ENCODE data around the gene CNTN5. TPM values are rescaled to one million over a fixed set of nuclear protein-coding genes. Genes with fewer than 3 reads are reported as not detected.
A peak's percentile ranks its signal among the peaks of the same experiment; 100 is the strongest.

The CNTN5 gene
- total RNA-seq, 1 donor from 2014 or later: not detected

- TF ChIP-seq CTCF (IDR thresholded peaks at IDR 0.05): no peak
- Histone ChIP-seq H3K27ac (no peak overlapping the region), H3K27me3 (no peaks in the 10 kb centered on the region), H3K4me1 (no peaks in the 10 kb centered on the region), H3K9me3 (no peaks in the 10 kb centered on the region), H3K36me3 (no peaks in the 10 kb centered on the region), H3K4me3 (no peak overlapping the region)
- DNase-seq (no peak), ATAC-seq (no peak)
- intact Hi-C loops (cut with DNase I): no loop called here
Observed at GRCh38 chr11:99682646-99683045, 661.9 kb downstream of the CNTN5 start.

DNA sequence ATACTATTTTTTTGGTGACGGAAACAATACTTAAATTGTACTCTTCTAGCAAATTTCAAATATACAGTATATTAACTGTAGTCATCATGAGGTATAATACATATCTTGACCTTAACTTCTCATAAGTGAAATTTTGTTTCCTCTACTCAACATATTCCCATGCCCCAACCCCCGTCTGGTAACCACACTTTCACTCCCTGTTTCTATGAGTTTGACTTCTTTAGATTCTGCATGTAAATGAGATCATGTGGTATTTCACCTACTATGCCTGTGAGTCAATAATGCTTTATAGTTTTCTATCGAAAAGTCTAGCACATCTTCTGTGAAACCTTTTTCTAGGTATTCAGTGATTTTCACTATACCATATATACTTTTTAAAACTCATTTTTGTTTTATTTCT, 663.2 kb downstream of the CNTN5 start:
- Histone ChIP-seq H3K27me3 (no peaks in the 10 kb centered on the region), H3K9me3 (no peaks in the 10 kb centered on the region), H3K27ac (no peak overlapping the region), H3K36me3 (no peaks in the 10 kb centered on the region), H3K4me3 (no peak overlapping the region), H3K4me1 (no peaks in the 10 kb centered on the region)
- no peak for ATAC-seq
- no peak for DNase-seq
- TF ChIP-seq CTCF (IDR thresholded peaks at IDR 0.05): no peak
- intact Hi-C loops (cut with DNase I): no loop called here

GRCh38 chr11:99686838-99687237, 666.1 kb downstream of the CNTN5 start:
- no peak overlapping the region for H3K27ac ChIP-seq
- DNase-seq (no peak), ATAC-seq (no peak)
- no peaks in the 10 kb centered on the region for H3K9me3 ChIP-seq
- H3K36me3 ChIP-seq: no peaks in the 10 kb centered on the region
- intact Hi-C loops (cut with DNase I): no loop called here
- no peaks in the 10 kb centered on the region for H3K27me3 ChIP-seq
- H3K4me3 ChIP-seq: no peak overlapping the region
- TF ChIP-seq CTCF (IDR thresholded peaks at IDR 0.05): no peak
- H3K4me1 ChIP-seq: no peaks in the 10 kb centered on the region

GRCh38 chr11:99687320-99687719, 666.6 kb downstream of the CNTN5 start:
- Histone ChIP-seq H3K27me3 (no peaks in the 10 kb centered on the region), H3K36me3 (no peaks in the 10 kb centered on the region), H3K27ac (no peak overlapping the region), H3K4me3 (no peak overlapping the region), H3K9me3 (no peaks in the 10 kb centered on the region), H3K4me1 (no peaks in the 10 kb centered on the region)
- TF ChIP-seq CTCF (IDR thresholded peaks at IDR 0.05): no peak
- ATAC-seq (no peak), DNase-seq (no peak)
- intact Hi-C loops (cut with DNase I): no loop called here

- Histone ChIP-seq H3K27me3 (no peaks in the 10 kb centered on the region), H3K27ac (no peak overlapping the region), H3K4me1 (no peaks in the 10 kb centered on the region), H3K4me3 (no peak overlapping the region), H3K36me3 (no peaks in the 10 kb centered on the region), H3K9me3 (no peaks in the 10 kb centered on the region)
- ATAC-seq: peak; percentile 45
- no peak for DNase-seq
- no peak for TF ChIP-seq CTCF (IDR thresholded peaks at IDR 0.05)
- intact Hi-C loops (cut with DNase I): no loop called here
Observed at GRCh38 chr11:99693941-99694492, 673.3 kb downstream of the CNTN5 start.

- Histone ChIP-seq H3K9me3 (no peaks in the 10 kb centered on the region), H3K27ac (no peak overlapping the region), H3K4me1 (no peaks in the 10 kb centered on the region), H3K4me3 (no peak overlapping the region), H3K27me3 (no peaks in the 10 kb centered on the region), H3K36me3 (no peaks in the 10 kb centered on the region)
- intact Hi-C loops (cut with DNase I): no loop called here
- ATAC-seq: no peak
- DNase-seq: no peak
- TF ChIP-seq CTCF (IDR thresholded peaks at IDR 0.05): no peak
Observed at GRCh38 chr11:99695106-99695505, 674.4 kb downstream of the CNTN5 start.
